ENCODE results near the gene GNAQ.

GNAQ gene

DNA sequence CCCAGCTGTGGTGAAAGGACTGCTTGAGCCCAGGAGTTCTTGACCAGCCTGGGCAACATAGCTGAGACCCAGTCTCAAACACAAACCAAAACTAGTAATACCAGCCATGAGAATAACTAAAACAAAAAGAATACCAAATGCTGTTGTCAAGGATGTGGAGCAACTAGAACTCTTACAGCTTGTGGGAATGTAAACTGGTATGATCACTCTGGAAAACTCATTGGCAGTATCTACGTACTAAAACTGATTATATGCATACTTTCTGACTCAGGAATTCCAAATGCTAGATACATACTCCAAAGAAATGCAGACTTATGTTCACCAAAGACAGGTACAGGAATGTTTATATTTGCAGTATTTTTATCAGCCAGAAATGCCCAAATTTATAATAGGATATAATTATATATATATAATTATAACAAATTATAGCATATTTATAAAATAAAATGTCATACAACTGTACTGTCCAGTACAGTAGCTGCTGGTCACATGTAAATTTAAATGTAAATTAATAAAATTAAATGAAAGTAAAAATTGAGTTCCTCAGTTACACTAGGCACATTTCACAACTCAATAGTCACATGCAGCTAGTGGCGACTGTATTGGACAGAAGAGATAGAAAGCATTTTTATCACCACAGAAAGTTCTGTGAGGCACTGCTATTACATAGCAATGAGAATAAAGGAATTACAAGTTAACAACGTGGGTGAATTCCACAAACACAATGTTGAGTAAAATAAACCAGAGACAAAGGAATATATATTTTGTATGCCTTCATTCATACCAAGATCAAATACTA is 118.5 kb downstream of the GNAQ start:
- no peak for TF ChIP-seq JUND (IDR thresholded peaks at IDR 0.05; ENCODE audit: low read depth)
- peak in 1 of 2 experiments; percentile 13 for DNase-seq (ENCODE audit: low read depth in 1 of 2, low spot score in 1 of 2)
- in situ Hi-C loops (cut with HindIII; ENCODE audit: low pct_unique_long_range_greater_than_20kb, low sequenced_read_pairs) = no loop called here

DNA sequence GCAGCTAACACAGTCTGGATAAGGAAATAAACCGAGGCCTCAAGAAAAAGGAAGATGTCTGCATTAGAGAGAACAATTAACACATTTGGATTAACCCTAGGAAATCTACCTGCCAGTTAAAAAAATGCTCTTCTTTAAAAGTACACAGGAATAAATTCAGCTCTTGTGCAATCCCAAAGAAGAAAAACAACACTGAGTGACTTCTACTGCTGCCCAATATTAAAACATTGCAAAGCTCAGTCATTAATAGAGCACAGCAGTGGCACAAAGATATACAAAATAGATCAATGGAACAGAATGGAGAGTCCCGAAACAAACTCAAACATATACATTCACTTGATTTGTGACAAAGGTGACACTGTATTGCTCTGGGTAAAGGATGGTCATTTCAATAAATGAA is 119.7 kb downstream of the GNAQ start:
- DNase-seq (ENCODE audit: low read depth in 1 of 2, low spot score in 1 of 2) = no peak
- no peak for TF ChIP-seq JUND (IDR thresholded peaks at IDR 0.05; ENCODE audit: low read depth)
- in situ Hi-C loops (cut with HindIII; ENCODE audit: low pct_unique_long_range_greater_than_20kb, low sequenced_read_pairs) = no loop called here

DNA sequence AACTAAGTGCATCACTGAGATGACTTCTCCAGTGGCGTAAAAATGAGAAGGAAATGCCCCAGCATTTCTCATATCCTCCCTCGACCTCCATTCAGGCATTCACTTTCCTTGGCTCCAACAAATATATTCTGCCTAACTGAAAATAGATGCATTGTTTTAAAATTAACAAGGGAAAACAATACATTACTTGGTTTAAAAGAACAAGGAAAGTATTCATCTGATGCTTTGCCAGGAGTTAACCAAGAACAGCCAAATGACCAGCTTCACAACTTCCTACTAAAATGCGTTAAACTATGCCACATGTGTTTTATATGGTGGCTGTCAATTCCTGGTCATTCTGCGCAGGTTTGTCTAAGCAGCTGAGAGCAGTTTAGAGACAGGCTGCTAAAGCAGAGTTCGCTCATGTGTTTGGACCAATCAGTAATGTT is 121.4 kb downstream of the GNAQ start:
- in situ Hi-C loops (cut with HindIII; ENCODE audit: low pct_unique_long_range_greater_than_20kb, low sequenced_read_pairs) = no loop called here
- no peak for TF ChIP-seq JUND (IDR thresholded peaks at IDR 0.05; ENCODE audit: low read depth)
- no peak for DNase-seq (ENCODE audit: low read depth in 1 of 2, low spot score in 1 of 2)

DNA sequence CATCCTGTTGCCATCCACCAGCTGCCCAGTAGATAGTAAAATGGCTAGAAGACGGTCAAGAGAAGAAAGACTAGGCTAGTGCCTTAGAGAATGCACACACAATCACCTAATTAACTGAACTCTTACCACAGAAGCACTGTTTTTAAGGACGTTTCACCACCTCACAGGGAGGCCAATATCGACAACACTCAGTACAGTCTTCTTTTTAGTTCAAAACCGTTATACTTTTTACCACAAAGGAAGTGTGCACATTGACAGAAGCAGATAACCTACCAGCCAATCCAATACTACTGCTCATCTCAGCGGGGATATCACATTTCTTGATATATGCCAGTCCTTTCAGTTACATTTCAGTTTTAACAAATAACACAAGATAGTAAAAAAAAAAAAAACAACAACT is 122.3 kb downstream of the GNAQ start:
- DNase-seq (ENCODE audit: low read depth in 1 of 2, low spot score in 1 of 2) = no peak
- in situ Hi-C loops (cut with HindIII; ENCODE audit: low pct_unique_long_range_greater_than_20kb, low sequenced_read_pairs) = no loop called here
- no peak for TF ChIP-seq JUND (IDR thresholded peaks at IDR 0.05; ENCODE audit: low read depth)

DNA sequence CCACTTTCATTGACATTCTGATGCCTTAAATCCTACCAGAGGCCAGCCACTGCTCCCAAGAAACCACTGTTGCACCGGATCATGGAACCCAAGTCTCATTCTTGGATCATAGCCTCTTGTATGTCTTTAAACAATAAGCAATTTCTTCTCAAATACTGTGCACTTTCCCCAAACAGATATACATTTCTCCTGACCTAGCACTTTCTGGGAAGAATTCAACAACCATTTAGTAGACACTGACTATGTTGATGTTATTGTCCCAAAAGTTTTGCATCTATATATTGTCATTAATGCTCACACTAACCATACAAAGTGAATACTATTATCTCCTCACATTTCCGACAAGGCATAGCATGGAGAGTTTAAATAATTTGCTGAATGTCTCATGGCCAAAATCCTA is 123.3 kb downstream of the GNAQ start:
- no peak for DNase-seq (ENCODE audit: low read depth in 1 of 2, low spot score in 1 of 2)
- TF ChIP-seq JUND (IDR thresholded peaks at IDR 0.05; ENCODE audit: low read depth) = no peak
- in situ Hi-C loops (cut with HindIII; ENCODE audit: low pct_unique_long_range_greater_than_20kb, low sequenced_read_pairs) = no loop called here

DNA sequence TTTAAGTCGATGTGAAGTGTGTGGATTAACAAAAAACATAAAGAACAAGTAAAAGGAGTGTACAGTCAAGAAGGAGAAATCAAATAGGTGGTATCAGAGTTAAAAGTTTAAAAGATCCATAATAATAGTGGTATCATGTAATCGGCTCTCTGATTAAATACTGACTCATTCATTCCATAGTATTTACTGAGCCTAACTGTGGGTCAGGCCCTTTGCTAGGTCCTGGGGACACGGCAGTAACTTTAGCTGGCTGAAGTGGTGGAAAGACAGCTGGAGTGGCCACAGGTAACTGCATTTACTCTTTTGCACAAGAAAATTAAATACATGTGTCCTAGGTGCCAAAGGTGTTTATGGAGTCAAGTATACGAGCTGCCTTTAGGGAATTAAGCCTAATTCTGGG is 124.0 kb downstream of the GNAQ start:
- in situ Hi-C loops (cut with HindIII; ENCODE audit: low pct_unique_long_range_greater_than_20kb, low sequenced_read_pairs) = no loop called here
- DNase-seq (ENCODE audit: low read depth in 1 of 2, low spot score in 1 of 2) = no peak
- no peak for TF ChIP-seq JUND (IDR thresholded peaks at IDR 0.05; ENCODE audit: low read depth)

DNA sequence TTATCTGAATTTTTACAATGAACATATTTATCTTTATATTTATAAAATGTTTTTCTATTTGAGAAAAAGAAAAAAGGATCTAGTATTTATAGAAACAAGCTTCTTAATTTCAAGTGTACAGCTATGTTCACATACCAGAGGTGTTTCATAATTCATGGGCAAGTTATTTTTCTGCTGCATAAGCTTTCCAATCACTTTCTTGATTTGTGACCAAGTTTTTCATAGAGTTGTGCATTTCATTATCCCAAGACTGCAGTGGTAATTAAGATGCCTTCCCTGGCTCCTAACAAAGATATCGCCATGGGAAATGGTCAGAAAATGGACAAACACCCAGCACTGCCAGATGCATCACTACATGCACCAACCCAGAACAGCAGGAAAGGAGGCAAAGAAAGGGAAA is 124.6 kb downstream of the GNAQ start:
- in situ Hi-C loops (cut with HindIII; ENCODE audit: low pct_unique_long_range_greater_than_20kb, low sequenced_read_pairs) = no loop called here
- no peak for TF ChIP-seq JUND (IDR thresholded peaks at IDR 0.05; ENCODE audit: low read depth)
- DNase-seq (ENCODE audit: low read depth in 1 of 2, low spot score in 1 of 2) = no peak

DNA sequence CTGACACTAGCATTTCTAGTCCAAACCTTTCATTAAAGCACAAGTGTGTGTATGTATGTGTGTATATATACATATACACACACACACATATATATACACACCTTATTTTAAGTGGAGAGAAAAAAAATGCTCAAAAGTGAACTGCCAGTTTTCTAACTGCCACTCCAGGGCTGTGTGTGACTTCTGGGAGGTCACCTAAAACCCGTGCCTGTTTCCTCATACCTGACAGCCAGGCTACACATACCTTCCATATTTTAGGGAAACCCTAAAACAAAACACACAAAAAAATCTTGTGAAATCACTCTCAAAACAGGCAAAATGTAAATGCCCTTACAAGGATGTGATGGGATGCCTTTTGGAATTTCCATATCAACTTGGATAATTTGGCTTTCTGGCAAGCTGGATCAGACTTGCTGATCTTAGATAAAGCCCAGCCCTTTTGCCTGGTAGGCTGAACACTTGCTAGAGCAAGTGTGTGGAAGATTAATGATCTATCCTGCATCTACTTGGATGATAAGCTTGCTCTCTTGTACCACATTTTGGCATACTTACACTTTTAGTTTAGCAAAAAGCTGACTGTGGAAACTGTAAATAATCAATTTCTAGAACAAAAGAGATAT is 127.8 kb downstream of the GNAQ start:
- in situ Hi-C loops (cut with HindIII; ENCODE audit: low pct_unique_long_range_greater_than_20kb, low sequenced_read_pairs) = no loop called here
- no peak for TF ChIP-seq JUND (IDR thresholded peaks at IDR 0.05; ENCODE audit: low read depth)

DNA sequence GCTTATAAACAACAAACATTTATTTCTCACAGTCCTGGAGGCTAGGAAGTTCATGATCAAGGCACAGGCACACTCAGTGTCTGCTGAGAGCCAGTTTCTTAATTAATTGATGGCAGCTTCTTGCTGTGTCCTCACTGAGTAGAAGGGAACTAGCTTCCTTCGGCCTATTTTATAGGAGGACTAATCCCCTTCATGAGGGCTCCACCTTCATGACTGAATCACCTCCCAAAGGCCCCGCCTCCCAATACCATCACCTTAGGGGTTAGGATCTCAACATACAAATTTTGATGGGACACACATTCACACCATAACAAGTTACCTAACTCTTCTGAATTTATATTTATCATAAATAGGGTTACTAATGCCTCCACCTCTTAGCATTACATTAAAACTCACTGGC is 129.8 kb downstream of the GNAQ start:
- TF ChIP-seq JUND (IDR thresholded peaks at IDR 0.05; ENCODE audit: low read depth) = no peak
- in situ Hi-C loops (cut with HindIII; ENCODE audit: low pct_unique_long_range_greater_than_20kb, low sequenced_read_pairs) = no loop called here
- DNase-seq (ENCODE audit: low read depth in 1 of 2, low spot score in 1 of 2) = no peak

More for the DNA sequence above, 127.8 kb downstream of the GNAQ start:
- DNase-seq (ENCODE audit: low read depth in 1 of 2, low spot score in 1 of 2) = peak in 1 of 2 experiments; percentile 31

DNA sequence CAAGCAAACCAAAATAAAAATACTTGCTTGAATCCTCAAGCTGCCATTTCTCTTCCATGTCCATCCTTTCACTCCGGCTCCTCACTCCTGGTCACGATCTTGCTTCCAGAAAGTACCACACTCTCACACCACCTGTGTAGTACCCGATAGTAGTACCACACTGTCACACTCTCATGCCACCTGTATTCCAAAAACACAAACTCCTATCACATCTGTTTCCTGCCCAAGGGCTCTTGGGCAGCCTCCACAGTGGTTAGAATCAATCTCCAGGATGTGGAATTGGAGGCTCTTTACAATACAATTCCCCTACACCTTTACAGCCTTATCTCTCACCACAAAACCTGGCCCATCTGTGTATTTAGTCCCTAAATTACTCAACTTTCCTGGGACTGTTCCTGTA is 130.6 kb downstream of the GNAQ start:
- no peak for DNase-seq (ENCODE audit: low read depth in 1 of 2, low spot score in 1 of 2)
- TF ChIP-seq JUND (IDR thresholded peaks at IDR 0.05; ENCODE audit: low read depth) = no peak
- in situ Hi-C loops (cut with HindIII; ENCODE audit: low pct_unique_long_range_greater_than_20kb, low sequenced_read_pairs) = no loop called here

DNA sequence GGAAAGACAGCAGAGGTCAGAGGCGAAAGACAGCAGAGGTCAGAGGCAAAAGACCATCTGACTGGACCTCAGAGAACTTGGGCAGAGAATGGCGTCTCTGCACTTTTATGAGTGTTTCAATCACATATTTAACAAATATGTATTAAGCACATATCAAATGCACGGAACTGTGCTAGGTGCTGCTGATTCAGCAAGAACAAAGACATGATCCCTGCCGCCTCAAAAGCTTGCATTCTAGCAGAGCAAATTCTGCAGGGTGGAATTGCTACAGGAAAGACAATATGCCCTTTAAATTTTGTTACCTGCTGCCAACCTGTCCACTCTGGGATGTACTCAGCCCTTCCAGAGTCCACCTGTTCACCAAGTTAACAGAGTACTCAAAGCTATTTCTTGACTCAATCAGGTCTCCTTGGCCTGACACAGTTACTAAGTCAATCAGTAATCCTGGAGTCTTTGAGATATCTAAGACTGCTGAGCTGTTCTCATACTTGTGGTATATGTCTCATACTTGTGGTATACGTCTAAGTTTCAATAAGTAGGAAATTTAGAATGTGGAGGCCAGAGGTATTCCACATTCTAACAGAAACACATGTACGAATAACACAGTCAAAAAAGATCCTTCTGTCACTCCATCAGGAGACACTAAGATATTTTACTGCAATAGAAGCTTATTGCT is 131.8 kb downstream of the GNAQ start:
- no peak for TF ChIP-seq JUND (IDR thresholded peaks at IDR 0.05; ENCODE audit: low read depth)
- no peak for DNase-seq (ENCODE audit: low read depth in 1 of 2, low spot score in 1 of 2)
- in situ Hi-C loops (cut with HindIII; ENCODE audit: low pct_unique_long_range_greater_than_20kb, low sequenced_read_pairs) = no loop called here

DNA sequence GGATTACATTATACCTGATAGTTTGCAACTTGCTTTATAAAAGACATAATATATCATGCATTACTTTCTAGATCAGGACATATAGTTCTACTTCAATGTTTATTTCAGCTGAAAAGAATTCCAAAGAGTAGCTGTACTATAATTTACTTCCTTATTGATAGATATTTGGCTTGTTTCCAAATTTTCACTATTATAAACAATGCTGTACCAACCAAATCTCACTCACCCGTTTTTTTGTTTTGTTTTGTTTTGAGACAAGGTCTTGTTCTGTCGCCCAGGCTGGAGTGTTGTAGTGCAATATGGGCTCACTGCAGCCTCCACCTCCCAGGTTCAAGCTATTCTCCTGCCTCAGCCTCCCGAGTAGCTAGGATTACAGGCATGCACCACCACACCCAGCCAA is 132.7 kb downstream of the GNAQ start:
- in situ Hi-C loops (cut with HindIII; ENCODE audit: low pct_unique_long_range_greater_than_20kb, low sequenced_read_pairs) = no loop called here
- DNase-seq (ENCODE audit: low read depth in 1 of 2, low spot score in 1 of 2) = no peak
- TF ChIP-seq JUND (IDR thresholded peaks at IDR 0.05; ENCODE audit: low read depth) = no peak
